Activated T-helper 1 cell treated with Interleukin-2 at 50 U/mL for 16 hours (primary cell): Measurements from ENCODE around the gene PTPRM.

Experiments
- DNase-seq: peaks from one replicate; pipeline ENCODE4 v3.0.0-alpha.2; 2020; ENCODE audit warnings: low read depth

Gene PTPRM

DNA sequence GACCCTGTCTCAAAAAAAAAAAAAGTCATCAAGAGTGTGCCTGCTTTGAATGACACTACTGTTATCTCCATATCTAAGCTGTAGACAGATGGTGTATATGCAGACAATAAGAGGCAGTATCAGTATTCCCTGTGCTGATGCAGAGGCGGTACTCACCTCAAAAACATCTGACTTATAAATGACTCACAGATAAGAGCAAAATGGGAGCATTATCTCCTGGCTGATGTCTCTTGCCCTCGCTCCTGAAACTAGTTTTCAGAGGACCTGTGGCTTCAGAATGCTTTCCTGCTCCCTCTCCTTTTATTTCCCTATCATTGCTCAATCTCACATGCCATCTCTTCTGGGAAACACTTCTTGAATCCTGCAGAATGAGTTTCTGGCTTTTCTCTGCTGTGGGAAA, 289.6 kb downstream of the PTPRM start:
- no peak for DNase-seq

- no peak for DNase-seq
Observed at GRCh38 chr18:7857562-7857961, 290.4 kb downstream of the PTPRM start.

DNA sequence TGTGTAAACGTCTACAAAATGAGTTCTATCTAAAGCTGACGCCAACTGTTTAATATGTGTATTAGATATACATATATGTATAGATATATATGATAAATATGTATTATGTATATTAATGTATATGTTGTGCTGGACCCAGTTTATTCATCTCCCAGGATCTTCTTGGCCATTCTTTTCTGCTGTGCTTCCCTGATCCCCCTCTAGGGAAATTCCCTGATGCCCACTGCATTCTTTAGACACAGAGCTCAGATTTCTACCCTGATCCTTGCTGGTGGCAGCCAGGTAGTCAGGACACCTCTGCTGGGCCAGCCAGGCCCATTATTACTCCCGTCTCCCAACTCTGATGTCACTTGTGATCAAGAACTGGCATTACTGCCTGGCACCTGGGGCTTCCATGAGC, 292.0 kb downstream of the PTPRM start:
- no peak for DNase-seq

GRCh38 chr18:7870266-7870665, 303.1 kb downstream of the PTPRM start:
- no peak for DNase-seq

- DNase-seq: no peak
Observed at GRCh38 chr18:7870855-7871254, 303.7 kb downstream of the PTPRM start.

DNA sequence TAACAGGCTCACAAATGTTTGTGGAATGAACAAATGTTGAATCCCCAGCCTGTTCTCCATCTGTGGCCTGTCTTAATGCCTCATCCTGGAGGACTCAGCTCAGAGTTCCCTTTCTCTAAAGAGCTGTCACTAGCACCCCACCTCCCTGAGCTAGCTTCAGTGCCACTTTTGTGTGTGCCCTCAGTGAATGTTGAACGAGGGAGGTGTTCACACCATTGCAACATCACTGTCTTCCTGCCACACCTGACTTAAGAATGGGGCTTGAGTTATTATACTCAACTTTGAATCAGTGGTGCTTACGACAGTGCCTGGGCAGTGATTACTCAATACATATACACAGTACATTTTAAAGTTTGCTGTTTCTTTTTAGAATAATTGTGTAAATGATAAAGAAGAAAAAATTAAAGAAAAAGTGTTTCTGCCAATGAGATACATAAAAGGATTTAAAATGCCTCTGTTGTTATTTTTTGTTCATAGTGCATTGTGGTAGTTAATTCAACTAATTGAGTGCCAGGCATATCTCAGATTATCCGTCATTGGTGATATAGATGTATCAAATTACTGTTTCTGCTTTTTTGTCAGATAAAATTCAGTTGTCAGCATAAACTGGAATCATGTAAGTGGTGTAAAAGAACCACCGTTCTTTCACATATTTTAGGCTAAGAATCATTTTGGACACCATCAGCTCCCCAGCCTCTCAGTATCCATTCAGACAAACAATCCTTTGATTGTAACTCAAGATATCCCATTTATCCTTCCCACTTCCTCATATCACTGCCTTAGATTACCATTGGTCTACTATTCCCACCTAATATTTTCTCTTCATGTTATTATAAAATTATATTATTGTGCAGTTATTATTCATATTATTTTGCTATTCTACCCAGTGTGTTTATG, 304.7 kb downstream of the PTPRM start:
- no peak for DNase-seq

DNA sequence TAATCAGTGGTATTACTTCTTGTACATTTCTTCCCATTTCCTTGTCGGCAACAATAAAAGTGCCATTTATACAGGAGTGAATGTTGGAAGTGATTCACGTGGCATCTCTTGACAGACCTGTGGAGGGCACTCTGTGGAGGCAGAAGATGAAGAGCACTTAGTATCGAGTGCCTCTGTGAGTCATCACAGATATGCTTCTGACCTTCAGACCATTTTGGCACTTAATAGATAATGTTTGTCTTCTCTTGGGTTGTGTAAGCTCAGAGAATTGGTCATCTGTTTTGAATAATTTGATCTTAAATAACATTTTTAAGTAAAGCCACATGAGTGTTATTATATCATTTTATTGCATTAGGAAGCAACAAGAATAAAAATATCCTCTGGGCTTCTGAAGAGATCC, 305.5 kb downstream of the PTPRM start:
- no peak for DNase-seq

- no peak for DNase-seq
Observed at GRCh38 chr18:7873316-7873715, 306.2 kb downstream of the PTPRM start.

- DNase-seq: no peak
Observed at GRCh38 chr18:7876354-7877104, 309.4 kb downstream of the PTPRM start.

DNA sequence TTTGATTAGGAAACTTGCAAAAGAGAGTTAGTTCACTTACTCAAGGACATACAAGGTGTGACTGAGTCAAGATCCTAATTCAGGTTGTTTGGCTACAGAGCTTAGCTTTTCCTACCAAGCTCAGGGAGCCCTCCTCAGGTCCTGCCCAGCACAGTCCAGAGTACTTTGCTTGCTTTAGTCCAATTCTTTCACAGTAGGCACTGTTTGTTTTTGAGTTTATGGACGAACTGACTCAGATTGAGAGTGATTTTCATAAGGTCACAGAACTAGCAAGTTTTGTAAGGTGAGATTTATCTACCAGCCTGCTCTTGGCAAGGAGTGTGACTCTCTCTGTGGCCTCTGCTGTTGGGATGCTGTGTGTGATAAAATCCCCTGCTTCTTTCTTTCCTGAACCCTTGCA, 310.5 kb downstream of the PTPRM start:
- no peak for DNase-seq

DNA sequence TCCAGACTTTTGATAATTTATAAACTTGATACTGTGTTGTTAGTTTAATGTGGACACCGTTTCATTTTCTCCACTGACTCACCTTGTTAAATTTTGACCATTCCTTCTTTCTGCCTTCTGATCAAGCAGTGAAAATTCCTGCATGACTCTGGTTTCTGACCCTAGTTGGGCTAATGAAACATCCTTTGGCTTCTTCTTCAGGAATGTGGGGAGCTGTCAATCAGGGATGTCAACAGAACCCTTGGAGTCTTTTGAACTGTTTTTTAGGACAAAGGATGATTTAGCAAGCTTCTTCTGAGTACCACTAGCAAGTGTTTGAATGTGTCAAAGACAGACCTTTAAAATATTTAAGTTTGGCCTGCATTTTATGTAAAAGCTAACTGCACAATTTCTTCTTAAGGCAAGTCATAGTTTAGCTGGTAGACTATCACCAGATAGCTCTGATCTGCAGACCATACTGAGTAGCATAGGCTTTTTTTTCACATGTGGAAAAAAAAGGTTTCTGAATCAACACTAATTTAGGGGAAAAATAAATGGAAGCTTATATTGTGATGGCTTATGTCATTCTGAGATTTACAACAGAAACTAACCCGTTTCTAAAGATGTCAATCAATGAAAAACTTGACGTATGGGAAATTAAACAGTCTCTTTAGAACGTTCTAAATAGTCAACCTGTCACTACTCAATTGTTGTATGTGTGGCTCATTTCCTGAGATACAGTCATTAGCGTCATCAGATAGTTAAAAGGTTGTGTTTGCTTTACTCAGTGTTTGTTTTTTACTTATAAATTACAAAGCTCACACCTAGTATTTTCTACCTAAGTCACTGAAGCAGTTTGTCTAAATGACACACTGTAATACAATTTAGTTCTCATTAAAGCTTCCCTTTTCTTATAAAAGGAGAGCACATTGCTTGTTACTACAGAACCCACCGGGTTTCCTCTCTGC, 311.4 kb downstream of the PTPRM start:
- no peak for DNase-seq

DNA sequence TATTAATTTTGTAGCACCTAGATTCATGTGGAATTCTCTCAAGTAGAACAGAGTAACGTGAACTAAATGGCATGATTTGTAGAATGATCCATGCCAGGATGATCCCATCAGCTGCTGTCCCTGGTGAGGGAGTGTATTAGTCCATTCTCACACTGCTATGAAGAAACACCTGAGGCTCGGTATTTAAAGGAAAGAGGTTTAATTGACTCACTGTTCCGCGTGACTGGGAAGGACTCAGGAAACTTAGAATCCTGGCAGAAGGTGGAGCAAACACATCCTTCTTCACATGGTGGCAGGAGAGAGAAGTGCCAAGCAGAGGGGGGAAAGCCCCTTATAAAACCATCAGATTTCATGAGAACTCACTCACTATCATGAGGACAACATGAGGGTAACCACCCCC, 312.6 kb downstream of the PTPRM start:
- no peak for DNase-seq

GRCh38 chr18:7885865-7886264, 318.7 kb downstream of the PTPRM start:
- no peak for DNase-seq

- no peak for DNase-seq
Observed at GRCh38 chr18:7886436-7886835, 319.3 kb downstream of the PTPRM start.

DNA sequence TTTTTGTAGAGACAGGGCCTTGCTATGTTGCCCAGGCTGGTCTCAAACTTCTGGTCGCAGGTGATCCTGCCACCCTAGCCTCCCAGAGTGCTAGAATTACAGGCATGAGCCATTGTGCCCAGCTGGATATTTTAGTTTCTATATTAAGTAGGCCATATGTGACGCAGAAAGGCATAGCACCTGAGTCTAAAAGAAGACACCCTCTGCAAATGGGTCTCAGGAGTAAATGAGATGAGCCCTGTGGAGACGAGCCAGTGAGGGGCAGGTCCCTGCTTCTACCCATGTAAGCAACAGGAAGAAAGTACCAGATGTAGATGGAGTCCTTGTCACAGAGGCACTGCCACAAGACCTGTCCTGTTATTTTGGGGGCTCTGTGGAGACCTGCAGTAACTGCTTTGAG, 322.4 kb downstream of the PTPRM start:
- no peak for DNase-seq

DNA sequence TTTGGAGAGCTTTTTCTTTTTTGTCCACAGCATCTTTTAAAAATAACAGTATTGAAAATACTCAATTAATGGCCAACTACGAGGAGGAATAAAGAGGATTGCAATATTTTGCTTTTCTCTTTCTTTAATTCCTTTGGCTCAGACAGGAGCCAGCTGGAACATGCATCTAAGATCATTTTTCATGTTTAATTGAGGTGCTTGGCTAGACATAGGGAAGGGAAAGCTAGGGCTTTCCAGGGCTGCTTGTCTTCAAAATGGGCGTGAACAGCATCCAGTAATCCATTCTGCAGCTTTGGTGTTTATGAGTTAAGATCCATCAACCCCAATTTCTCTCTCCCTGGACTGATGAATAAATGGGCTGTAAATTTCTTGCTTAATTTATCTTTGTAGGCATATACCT, 323.0 kb downstream of the PTPRM start:
- DNase-seq: no peak

GRCh38 chr18:7892556-7892955, 325.4 kb downstream of the PTPRM start:
- DNase-seq: no peak

DNA sequence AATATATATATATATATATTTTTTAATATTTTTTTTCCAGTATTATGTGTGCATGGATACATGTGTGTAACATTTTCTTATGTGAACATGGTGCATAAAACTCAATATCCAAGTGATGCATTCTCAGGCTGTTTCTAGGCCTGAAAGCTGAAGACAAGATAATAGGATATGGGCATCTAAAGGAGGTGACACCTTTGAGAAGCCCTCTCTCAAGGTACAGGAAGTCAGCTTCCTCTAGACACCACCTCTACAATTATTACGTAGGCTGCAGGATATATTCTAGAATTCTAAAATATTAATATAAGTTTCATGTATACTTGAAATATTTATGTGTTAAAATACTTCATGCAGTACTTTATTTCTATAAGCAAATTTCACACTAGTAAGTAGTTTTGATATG, 327.5 kb downstream of the PTPRM start:
- no peak for DNase-seq

- DNase-seq: no peak
Observed at GRCh38 chr18:7895346-7895745, 328.2 kb downstream of the PTPRM start.

DNA sequence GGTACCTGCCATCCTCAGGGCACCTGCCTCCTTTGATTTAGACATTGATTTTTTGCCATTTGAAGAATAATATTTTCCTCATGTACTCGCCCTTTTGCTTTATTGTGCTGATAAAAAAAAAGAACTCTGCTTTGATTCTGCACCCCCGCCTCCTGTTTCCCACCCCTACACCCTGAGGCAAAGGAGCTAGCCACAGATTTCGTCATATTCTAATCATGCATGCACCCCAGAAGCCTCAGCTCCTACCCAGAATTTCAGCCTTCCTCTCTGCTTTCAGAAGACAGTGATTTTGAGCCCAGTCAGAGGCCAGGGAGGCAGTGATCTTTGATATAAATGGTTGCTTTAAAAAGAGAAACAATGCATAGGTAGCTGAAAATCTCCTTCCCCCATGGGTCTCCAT, 329.0 kb downstream of the PTPRM start:
- no peak for DNase-seq

GRCh38 chr18:7896805-7897518, 329.8 kb downstream of the PTPRM start:
- no peak for DNase-seq

DNA sequence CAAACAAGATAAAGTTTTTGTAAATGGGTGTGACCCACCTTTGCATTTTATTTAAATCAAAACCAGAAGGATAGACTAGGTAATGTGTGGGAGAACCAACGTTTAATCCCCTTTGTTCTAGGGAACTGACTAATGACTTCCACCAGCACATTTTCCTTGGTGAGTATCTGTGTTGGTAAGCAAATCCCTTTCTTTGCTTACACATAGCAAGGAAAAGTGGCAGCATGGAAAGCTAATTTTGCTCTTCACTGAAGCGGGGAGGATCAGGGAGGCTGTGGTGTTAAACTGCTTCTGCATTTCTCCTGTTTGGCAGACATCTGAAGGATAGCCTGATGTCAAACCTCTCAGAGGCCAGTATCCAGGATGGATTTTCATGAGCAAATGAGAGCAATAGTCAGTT, 331.1 kb downstream of the PTPRM start:
- DNase-seq: no peak
